ENCODE measurements around the gene TMEFF2. TPM values are rescaled to one million over a fixed set of nuclear protein-coding genes. Genes with fewer than 3 reads are reported as not detected.

The TMEFF2 gene
- total and polyA plus RNA-seq, 2 of the 4 experiments (the other 2 are of a cell fraction), result 1.3 to 3.0 TPM

DNA sequence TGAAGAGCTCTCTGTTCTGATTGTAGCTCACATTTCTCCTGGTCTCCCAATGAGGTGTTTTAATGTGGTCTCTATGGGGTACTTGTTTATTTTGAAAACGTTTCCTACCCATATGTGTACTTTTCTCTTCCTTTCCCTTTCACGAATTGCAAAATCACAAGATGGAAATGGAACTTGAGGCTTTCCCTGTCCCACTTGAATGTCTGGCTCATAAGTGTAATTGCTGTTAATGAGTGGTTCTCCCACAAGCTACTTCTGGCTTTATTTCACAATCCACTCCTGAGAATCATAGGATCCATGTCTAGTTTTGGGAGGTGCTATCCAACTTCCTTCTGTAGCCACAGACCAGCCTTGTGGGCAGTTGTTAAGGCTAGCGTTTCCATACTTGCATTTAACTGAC is 266.7 kb downstream of the TMEFF2 start:
- dilution Hi-C loops (cut with HindIII; ENCODE audit: low sequenced_read_pairs, unreplicated experiment), result no loop called here

More for the DNA sequence above, 266.7 kb downstream of the TMEFF2 start:
- no peaks in the 10 kb centered on the region for H3K9me1 ChIP-seq (ENCODE audit: insufficient read depth, low read length)
- BruUV-seq (replicated peaks), result no TSS peak
- no peak overlapping the region for H2AK9ac ChIP-seq (replicated peaks; ENCODE audit: low read depth, low read length, poor library complexity)
- ChIA-PET POLR2A (ENCODE audit: unreplicated experiment) (interaction anchor here (0.8 kb wide), 1 partner anchor 13 kb away, joined by 4 read pairs; no protein-coding TSS in a partner anchor), CTCF (interaction anchor here (1.2 kb wide), 1 partner anchor 235 kb away, joined by 6 read pairs; no protein-coding TSS in a partner anchor)
- no peak for TF ChIP-seq MAZ (IDR thresholded peaks at IDR 0.05; ENCODE audit: borderline replicate concordance, low read depth, low read length)
- peak; percentile 65 for TF ChIP-seq CEBPB (IDR thresholded peaks at IDR 0.05; ENCODE audit: low read depth, low read length)
- no peak overlapping the region for H3K4ac ChIP-seq (ENCODE audit: low read depth, low read length)
- H2BK20ac ChIP-seq (ENCODE audit: low read depth, low read length), result peak overlapping the region; percentile 9; the same call in 1 of the 2 replicates
- H3K56ac ChIP-seq (ENCODE audit: extremely low read depth, insufficient read depth, low read length), result no peak overlapping the region
- ATAC-seq (ENCODE audit: low read depth) (peak; percentile 32; the same call in 1 of the 2 replicates), DNase-seq (peak; percentile 45)
- H3K36me3 ChIP-seq (ENCODE audit: control insufficient read depth, insufficient read depth, low read length), result no peaks in the 10 kb centered on the region
- H3K79me1 ChIP-seq (ENCODE audit: low read depth in 1 of 2, low read length in 2 of 2), result no peaks in the 10 kb centered on the region
- no peak overlapping the region for H3K23ac ChIP-seq (ENCODE audit: low read depth, low read length)
- no peaks in the 10 kb centered on the region for H3K27me3 ChIP-seq (ENCODE audit: control insufficient read depth, insufficient read depth, low read length)
- no peak overlapping the region for H3K9ac ChIP-seq (ENCODE audit: low read depth, low read length)
- no peak overlapping the region for H3K14ac ChIP-seq (replicated peaks; ENCODE audit: low read depth, low read length)
- H3K4me3 ChIP-seq (ENCODE audit: insufficient read depth, low read depth, low read length), result no peak overlapping the region
- no peak overlapping the region for H4K91ac ChIP-seq (ENCODE audit: insufficient read depth, low read depth, low read length)
- peak overlapping the region; percentile 7; the same call in 1 of the 2 replicates for H3K4me2 ChIP-seq (ENCODE audit: low read depth, low read length)
- H2AFZ ChIP-seq (replicated peaks; ENCODE audit: low read length, poor library complexity), result no peak overlapping the region
- in situ Hi-C loops (cut with MboI; ENCODE audit: low sequenced_read_pairs) (no loop called here), intact Hi-C loops (cut with micrococcal nuclease) (no loop called here)
- no peak overlapping the region for H2BK5ac ChIP-seq (ENCODE audit: low read depth, low read length, poor library complexity, severe bottlenecking)
- no CpG with 5 or more reads among the region's 3 CpGs for WGBS, 2 experiments (ENCODE audit: extremely low coverage in 2 of 2, insufficient read length in 1 of 2)
- no peak overlapping the region for H2AK5ac ChIP-seq (ENCODE audit: low read depth, low read length)
- H2BK120ac ChIP-seq (ENCODE audit: low read depth, low read length), result no peak overlapping the region
- no peak overlapping the region for H3K27ac ChIP-seq (ENCODE audit: insufficient read depth, low read length)
- H3K9me3 ChIP-seq (ENCODE audit: control insufficient read depth, insufficient read depth, low read length), result no peaks in the 10 kb centered on the region
- H4K5ac ChIP-seq (ENCODE audit: low read depth, low read length), result no peak overlapping the region
- H2BK15ac ChIP-seq (ENCODE audit: low read depth, low read length), result no peak overlapping the region
- H4K8ac ChIP-seq (ENCODE audit: low read depth in 2 of 2, low read length in 2 of 2), result no peak overlapping the region
- no peak overlapping the region for H3K18ac ChIP-seq (ENCODE audit: low read depth, low read length)
- H4K20me1 ChIP-seq (ENCODE audit: insufficient read depth, low read length), result no peaks in the 10 kb centered on the region
- peaks cover 7% of the 10 kb centered on the region for H3K4me1 ChIP-seq (ENCODE audit: control insufficient read depth, insufficient read depth, low read length)

Measured in IMR-90 (cell line).